OCI-LY1 (cell line): Measurements from ENCODE around the gene MEIS1.

Experiments
- CTCF ChIP-seq: fragments of 200-600 bp; sonication (generic), shearing (Covaris generic); IDR thresholded peaks from 2 replicates; pipeline ENCODE4 v1.5.1; 2017; ENCODE audit warnings: mild to moderate bottlenecking, antibody characterized with exemption, low read length, moderate library complexity, mixed read lengths
- EZH2 ChIP-seq: fragments of 200-600 bp; sonication (generic), shearing (Covaris generic); IDR thresholded peaks from 2 replicates; pipeline ENCODE4 v1.8.0; 2017; ENCODE audit warnings: borderline replicate concordance, mixed run types, mild to moderate bottlenecking, antibody characterized with exemption, low read length, moderate library complexity, mixed read lengths

GRCh38 chr2:66442516-66443185 lies 7.7 kb downstream of the MEIS1 start:
- TF ChIP-seq EZH2 (no peak), CTCF (no peak)
